Stimulated activated CD8-positive, alpha-beta memory T cell treated with anti-CD3 and anti-CD28 coated beads, Interleukin-12 subunit alpha, Interleukin-12 subunit beta, amount 100 ng/mL, for 1 hour (primary cell): Measurements from ENCODE around the gene CHST8.
"Not testable (repeated sequence)": the region's sequence is repeated elsewhere in the genome, so short reads cannot be mapped to it uniquely, and the experiment has no call there.

Experiments
- DNase-seq: peaks from one replicate; pipeline ENCODE4 v3.0.0-alpha.2; 2020; ENCODE audit warnings: low read depth

Gene CHST8

GRCh38 chr19:33691030-33691427 is 69.3 kb downstream of the CHST8 start:
- no peak for DNase-seq

GRCh38 chr19:33691736-33692135 is 70.0 kb downstream of the CHST8 start:
- no peak for DNase-seq

DNA sequence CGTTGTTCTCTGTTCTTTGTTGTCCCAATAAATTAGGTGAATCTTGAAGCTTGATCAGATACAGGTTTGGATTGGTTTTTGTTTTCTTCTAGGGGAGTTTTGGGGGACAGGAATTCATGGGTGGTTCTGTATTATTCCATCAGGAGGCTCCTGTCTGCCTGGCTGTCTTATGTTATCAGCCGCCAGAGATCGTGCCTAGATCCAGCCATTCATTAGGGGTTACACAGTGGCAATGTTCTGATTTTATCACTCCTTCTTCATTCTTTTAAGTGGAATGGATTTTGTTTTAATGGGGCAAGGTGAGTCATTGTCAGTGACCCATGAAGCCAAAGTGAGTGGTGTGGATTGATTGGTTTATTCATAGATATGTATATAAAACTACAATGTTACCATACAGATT is 71.9 kb downstream of the CHST8 start:
- DNase-seq: no peak

GRCh38 chr19:33695547-33695946 is 73.8 kb downstream of the CHST8 start:
- DNase-seq: not testable (repeated sequence)

DNA sequence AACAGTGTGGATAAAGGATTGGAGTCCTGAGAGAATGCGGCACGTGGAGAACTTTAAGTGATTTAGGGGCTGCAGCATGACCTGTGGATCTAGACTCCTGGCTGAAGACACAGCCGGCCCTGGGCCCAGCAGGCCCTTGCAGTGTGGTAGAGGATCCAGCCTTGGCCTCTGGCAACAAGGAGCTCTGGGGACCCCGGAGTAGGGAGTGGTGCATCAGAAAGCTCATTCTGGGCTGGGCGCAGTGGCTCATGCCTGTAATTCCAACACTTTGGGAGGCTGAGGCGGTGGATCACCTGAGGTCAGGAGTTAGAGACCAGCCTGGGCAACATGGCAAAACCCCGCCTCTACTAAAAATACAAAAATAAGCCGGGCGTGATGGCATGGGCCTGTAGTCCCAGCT is 76.0 kb downstream of the CHST8 start:
- no peak for DNase-seq

- no peak for DNase-seq
These were observed 77.1 kb downstream of the CHST8 start for GRCh38 chr19:33698576-33699435.

- no peak for DNase-seq
These were observed 78.1 kb downstream of the CHST8 start for GRCh38 chr19:33699754-33700407.

- no peak for DNase-seq
These were observed 78.8 kb downstream of the CHST8 start for GRCh38 chr19:33700408-33701013.

DNA sequence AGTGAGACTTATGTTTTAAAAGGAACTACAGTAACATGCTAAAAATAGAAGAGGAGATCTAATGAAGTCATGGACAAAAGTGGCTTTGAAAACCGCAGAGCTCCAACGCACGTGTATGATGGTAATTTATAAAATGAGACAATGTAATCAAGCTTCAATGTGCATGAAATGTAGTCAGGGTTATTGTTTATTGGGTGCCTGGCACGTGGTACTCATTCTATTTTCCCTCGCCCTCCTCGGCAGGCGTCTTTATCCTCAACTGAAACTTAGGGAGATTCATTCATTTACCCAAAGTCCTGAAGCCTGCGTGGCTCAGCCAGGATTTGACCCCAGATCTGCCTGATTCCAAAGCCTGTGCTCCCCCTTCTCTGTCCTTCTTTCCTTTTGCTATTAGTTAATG is 79.8 kb downstream of the CHST8 start:
- DNase-seq: no peak

- no peak for DNase-seq
These were observed 81.1 kb downstream of the CHST8 start for GRCh38 chr19:33702606-33703437.

DNA sequence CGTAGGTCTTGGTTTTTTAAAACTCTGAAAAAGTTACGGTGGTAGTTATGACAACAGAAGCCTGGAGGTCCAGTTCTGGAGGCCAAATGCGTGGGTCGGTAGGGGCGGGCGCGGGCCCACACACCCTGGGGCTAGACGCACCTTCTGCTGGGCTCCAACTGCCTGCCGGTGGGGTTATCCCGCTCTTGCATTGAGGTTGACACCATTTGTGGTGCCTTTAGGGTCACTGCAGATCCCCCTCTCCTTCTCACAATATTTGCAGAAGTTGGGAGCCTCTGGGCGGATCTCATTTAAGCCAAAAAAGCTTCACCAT is 81.6 kb downstream of the CHST8 start:
- DNase-seq: no peak

- no peak for DNase-seq
These were observed 82.1 kb downstream of the CHST8 start for GRCh38 chr19:33703821-33704220.

- no peak for DNase-seq
These were observed 82.5 kb downstream of the CHST8 start for GRCh38 chr19:33704271-33704670.

DNA sequence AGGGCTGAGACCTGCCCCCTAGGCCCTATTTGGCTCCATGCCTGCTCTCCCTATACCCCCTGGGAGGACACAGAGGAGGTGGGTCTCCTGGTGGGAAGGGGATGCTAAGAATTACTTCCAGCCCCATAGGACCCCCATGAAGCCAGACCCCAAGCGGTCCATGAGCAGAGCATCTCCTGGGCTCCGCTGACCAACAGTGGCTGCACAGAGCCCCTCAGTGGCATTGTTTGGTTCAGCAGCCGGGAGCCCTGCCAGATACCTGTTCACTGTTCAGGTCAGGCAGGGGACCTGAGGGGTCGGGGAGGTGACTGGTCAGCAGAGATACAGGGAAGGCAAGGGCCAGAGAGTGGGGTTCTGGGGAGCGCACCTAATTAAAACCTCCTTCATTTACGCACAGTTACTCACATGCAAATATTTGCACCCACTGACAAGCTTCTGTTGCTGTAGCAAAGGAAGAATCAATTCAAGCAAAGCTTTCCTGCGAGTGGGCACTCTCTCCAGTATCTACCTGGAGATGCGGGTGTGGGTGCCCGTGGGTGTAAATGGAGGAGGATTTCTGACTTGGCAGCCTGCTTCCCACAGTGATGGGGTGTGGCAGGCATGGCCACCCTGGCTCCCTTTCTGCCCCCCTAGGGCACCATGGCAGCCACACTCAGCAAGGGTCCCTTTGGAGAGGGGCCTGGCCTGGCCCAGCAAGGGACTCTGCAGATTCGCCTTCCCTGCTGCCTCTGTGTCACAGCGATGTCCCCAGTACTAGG is 83.5 kb downstream of the CHST8 start:
- DNase-seq: no peak

- DNase-seq: no peak
These were observed 84.1 kb downstream of the CHST8 start for GRCh38 chr19:33705860-33706259.

DNA sequence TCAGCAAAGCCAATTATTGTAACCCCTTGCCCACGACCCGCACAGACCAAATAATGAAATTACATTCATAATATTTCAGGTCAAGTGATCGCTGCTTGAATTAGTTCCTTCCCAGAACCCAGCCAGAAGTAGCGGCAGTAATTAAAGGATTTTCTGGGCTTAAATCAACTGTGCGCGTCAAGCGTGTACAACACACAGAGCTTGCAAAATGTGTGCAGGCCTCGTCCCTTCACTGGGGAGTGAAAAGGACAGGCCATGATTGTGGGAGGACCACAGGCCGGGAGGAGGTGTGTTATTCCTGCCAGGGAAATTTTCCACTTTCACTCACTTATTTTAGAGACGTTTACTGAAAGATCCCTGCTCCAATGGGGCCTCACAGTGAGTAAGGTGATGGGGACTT is 84.9 kb downstream of the CHST8 start:
- DNase-seq: no peak

DNA sequence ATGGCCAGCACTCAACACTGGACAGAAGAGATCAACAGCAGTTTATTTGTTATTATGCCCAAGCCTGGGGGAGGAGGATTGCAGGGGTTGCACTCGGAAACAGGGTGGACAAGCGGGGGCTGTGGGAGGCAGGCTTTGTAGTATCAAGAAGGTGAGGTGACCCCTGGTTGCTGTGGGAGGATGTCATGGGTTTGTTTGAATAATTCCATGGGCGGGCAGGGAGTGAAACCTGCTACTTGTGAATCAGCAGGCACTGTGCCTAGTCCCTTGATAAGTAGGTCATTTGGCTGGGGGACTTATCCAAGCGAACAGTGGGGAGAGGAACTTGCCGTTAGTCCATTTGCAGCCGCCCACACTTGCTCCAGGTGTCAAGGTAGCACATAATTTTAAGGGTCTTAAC is 90.5 kb downstream of the CHST8 start:
- no peak for DNase-seq

DNA sequence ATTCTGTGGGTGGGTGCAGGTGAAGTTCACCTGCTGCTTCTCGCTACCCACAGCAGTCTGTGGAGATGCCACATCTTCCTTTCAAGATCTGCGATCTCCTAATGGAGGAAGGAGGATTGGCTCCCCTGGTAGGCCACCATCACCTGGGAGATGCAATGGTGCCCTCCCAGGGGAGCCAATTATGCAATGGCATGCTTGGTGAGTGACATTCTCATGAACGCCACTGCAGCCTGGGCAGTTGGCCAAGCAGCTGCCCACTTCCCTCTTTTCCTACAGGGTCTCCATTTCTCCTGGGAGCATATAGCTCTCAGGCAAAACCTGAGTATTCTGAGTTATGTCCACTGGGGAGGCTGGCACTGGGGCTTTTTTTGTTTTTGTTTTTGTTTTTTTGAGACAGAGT is 91.4 kb downstream of the CHST8 start:
- no peak for DNase-seq

DNA sequence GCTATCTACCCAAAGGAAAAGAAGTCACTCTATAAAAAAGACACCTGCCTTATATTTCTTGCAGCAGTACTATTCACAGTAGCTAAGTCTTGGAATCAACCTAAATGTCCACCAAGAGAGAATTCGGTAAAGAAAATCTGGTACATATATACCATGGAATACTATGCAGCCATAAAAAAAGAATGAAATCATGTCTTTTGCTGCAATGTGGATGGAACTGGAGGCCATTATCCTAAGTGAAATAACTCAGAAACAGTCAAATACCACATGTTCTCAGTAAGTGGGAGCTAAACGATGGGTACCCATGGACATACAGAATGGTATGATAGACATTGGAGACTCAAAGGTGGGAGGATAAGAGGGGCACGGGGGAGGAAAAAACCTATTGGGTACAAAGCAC is 92.4 kb downstream of the CHST8 start:
- DNase-seq: no peak

- DNase-seq: no peak
These were observed 93.7 kb downstream of the CHST8 start for GRCh38 chr19:33715462-33715861.

GRCh38 chr19:33717878-33718277 is 96.1 kb downstream of the CHST8 start:
- DNase-seq: no peak
